ENCODE data around the gene WDR20.

The WDR20 gene

DNA sequence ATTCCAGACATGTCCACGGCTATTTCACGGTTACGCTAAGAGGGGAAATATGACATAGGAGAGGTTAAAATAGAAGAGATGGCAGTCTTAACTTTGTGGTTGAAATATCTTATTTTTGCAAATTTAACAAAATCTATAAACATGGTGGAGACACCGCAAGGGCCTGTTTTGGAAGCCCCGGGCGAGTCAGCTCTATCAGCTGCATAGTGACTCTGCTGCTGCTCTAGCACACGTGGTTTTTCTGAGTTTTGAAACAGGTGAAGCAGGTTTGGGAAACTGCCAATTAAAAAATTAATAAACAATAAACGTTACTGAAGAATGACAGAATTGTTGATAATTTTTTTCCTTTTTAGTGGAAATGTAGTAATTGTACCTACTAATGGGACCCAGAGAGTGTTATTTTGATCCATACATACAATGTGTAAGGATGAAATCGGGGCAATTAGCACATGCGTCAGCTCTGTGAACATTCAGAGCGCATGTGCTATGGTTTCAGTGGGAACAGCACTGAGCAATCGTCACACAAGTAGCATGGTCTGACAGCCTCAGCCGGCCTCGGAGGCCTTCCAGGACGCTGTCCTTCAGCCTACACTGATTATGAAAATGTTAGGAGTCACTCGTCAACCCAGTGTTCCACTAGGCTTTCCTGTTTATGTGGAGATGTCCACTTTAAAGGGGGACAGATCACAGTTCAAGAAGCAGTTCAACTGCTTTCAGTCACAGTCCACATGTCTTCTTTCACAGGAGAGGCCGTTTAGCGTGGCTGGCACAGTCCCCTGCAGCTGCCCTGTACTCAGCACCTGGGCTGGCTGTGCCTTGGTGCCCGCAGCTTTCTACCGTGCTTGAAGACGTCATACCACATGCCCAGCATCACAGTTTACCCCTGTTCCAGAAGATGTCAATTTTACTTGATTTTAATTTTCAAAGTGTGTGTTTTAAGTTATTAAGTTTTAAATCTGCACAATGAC lies 113.4 kb downstream of the WDR20 start:
- Histone ChIP-seq H3K27me3 (ENCODE audit: control insufficient read depth, insufficient read depth, low read length) (no peaks in the 10 kb centered on the region), H3K36me3 (ENCODE audit: control insufficient read depth, insufficient read depth, low read length) (no peaks in the 10 kb centered on the region), H3K9me3 (ENCODE audit: control insufficient read depth, low read length) (no peaks in the 10 kb centered on the region), H3K4me3 (ENCODE audit: low read length) (no peak overlapping the region), H3K4me1 (ENCODE audit: control insufficient read depth, insufficient read depth, low read length) (no peaks in the 10 kb centered on the region), H3K9ac (ENCODE audit: low read length) (no peak overlapping the region)

DNA sequence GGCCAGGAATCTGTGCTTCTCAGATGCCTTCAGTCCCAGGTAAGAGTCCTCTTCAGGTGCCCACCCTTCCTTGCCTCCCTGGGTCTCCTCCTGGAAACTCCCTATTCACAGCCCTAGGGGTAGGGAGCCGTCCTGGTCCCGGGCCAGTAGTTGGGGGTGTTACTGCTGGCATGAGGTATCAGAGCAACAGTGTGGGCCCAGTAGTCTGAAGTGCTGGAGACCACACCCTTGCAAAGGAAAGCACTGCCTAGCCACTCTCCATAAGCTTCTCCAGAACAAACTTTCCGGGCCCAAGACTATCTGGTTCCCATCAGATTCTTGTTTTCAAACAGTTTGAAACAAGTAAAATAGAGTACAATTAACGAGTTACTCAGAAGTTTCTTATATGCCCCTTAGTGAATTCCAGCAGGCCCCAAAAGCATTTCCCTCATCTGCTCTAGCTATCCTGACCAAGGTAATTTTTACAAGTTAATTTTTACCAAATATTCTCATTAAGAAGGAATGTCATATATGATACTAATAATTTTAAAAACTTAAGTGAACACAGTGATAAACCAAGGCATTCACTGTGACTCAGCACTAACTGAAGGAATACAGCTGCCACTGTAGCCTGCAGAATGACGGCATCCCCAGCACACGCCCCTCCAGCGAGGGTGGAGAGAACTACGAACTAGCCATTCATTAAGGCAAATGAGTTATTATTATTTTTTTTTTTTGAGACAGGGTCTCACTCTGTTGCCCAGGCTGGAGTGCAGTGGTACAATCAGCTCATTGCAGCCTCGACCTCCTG lies 115.9 kb downstream of the WDR20 start:
- no peaks in the 10 kb centered on the region for H3K36me3 ChIP-seq (ENCODE audit: control insufficient read depth, insufficient read depth, low read length)
- no peak overlapping the region for H3K9ac ChIP-seq (ENCODE audit: low read length)
- H3K27me3 ChIP-seq (ENCODE audit: control insufficient read depth, insufficient read depth, low read length): no peaks in the 10 kb centered on the region
- H3K9me3 ChIP-seq (ENCODE audit: control insufficient read depth, low read length): no peaks in the 10 kb centered on the region
- H3K4me3 ChIP-seq (ENCODE audit: low read length): no peak overlapping the region
- H3K4me1 ChIP-seq (ENCODE audit: control insufficient read depth, insufficient read depth, low read length): no peaks in the 10 kb centered on the region

- Histone ChIP-seq H3K36me3 (ENCODE audit: control insufficient read depth, insufficient read depth, low read length) (no peaks in the 10 kb centered on the region), H3K9ac (ENCODE audit: low read length) (no peak overlapping the region), H3K4me1 (ENCODE audit: control insufficient read depth, insufficient read depth, low read length) (no peaks in the 10 kb centered on the region), H3K4me3 (ENCODE audit: low read length) (no peak overlapping the region), H3K27me3 (ENCODE audit: control insufficient read depth, insufficient read depth, low read length) (no peaks in the 10 kb centered on the region), H3K9me3 (ENCODE audit: control insufficient read depth, low read length) (no peaks in the 10 kb centered on the region)
Observed at GRCh38 chr14:102256716-102257115, 117.0 kb downstream of the WDR20 start.

GRCh38 chr14:102258136-102258535 lies 118.4 kb downstream of the WDR20 start:
- no peaks in the 10 kb centered on the region for H3K27me3 ChIP-seq (ENCODE audit: control insufficient read depth, insufficient read depth, low read length)
- no peaks in the 10 kb centered on the region for H3K9me3 ChIP-seq (ENCODE audit: control insufficient read depth, low read length)
- H3K4me3 ChIP-seq (ENCODE audit: low read length): no peak overlapping the region
- H3K36me3 ChIP-seq (ENCODE audit: control insufficient read depth, insufficient read depth, low read length): no peaks in the 10 kb centered on the region
- H3K4me1 ChIP-seq (ENCODE audit: control insufficient read depth, insufficient read depth, low read length): no peaks in the 10 kb centered on the region
- no peak overlapping the region for H3K9ac ChIP-seq (ENCODE audit: low read length)

All from mucosa of stomach (tissue), 1 donor.